Vagina (tissue), 2 donors: Measurements from ENCODE around the gene HSF2BP. TPM values are rescaled to one million over a fixed set of nuclear protein-coding genes. Genes with fewer than 3 reads are reported as not detected.

Experiments used
- DNase-seq, 2 donors: peaks; one replicate each; pipeline ENCODE4 v3.0.0-alpha.2; 2017; ENCODE audit errors: extremely low spot score in 2 of 2
- H3K27ac ChIP-seq: fragments of 200-600 bp; sonication (generic); one replicate; pipeline ENCODE4 v1.5.1; 2019
- H3K27me3 ChIP-seq: fragments of 200-600 bp; sonication (generic); one replicate; pipeline ENCODE4 v1.5.1; 2019
- H3K36me3 ChIP-seq, 2 donors: fragments of 200-600 bp; sonication (generic); one replicate each; pipeline ENCODE4 v1.5.1; 2017 to 2019
- H3K4me1 ChIP-seq: fragments of 200-600 bp; sonication (generic); one replicate; pipeline ENCODE4 v1.5.1; 2019
- H3K4me3 ChIP-seq, 2 donors: fragments of 200-600 bp; sonication (generic); 1 replicate in 1 of 2; 2 replicates in 1 of 2; pipeline ENCODE4 v1.5.1; 2016 to 2019
- H3K9me3 ChIP-seq: fragments of 200-600 bp; sonication (generic); one replicate; pipeline ENCODE4 v1.5.1; 2019
- POLR2A ChIP-seq, 2 donors: fragments of 450-650 bp; IDR thresholded peaks; one replicate each; pipeline ENCODE4 v1.6.1; 2017; ENCODE audit warnings: antibody characterized with exemption in 2 of 2, mild to moderate bottlenecking in 2 of 2, moderate library complexity in 2 of 2
- POLR2AphosphoS5 ChIP-seq, 2 donors: sonication (generic); formaldehyde crosslinking; IDR thresholded peaks; one replicate each; pipeline ENCODE4 v1.9.0; 2017; ENCODE audit warnings: antibody characterized with exemption in 2 of 2, mild to moderate bottlenecking in 2 of 2, low read depth in 1 of 2; ENCODE audit not compliant: insufficient read depth in 1 of 2
- intact Hi-C: fragments of 100-400 bp; cut with DNase I; formaldehyde crosslinking; loops from one replicate; pipeline ENCODE4 v1.15.1; 2023
- total RNA-seq: library from RNA; depleted of rRNA; stranded (reverse); fragments of >200 nt; gene quantifications from one replicate; pipeline ENCODE4 v1.2.3, GENCODE V29; 2016
- TF ChIP-seq, protein P1 (sequence below), 3 experiments: fragments of 450-650 bp in 2 of 3; fragments of 200-600 bp in 1 of 3; sonication (generic) in 1 of 3; IDR thresholded peaks; one replicate each; pipeline ENCODE4 v1.5.1; 2017 to 2019; ENCODE audit warnings: antibody characterized with exemption in 3 of 3, mild to moderate bottlenecking in 2 of 3, moderate library complexity in 2 of 3

The HSF2BP gene
- total RNA-seq, 1 donor from 2014 or later = 2.7 TPM

DNA sequence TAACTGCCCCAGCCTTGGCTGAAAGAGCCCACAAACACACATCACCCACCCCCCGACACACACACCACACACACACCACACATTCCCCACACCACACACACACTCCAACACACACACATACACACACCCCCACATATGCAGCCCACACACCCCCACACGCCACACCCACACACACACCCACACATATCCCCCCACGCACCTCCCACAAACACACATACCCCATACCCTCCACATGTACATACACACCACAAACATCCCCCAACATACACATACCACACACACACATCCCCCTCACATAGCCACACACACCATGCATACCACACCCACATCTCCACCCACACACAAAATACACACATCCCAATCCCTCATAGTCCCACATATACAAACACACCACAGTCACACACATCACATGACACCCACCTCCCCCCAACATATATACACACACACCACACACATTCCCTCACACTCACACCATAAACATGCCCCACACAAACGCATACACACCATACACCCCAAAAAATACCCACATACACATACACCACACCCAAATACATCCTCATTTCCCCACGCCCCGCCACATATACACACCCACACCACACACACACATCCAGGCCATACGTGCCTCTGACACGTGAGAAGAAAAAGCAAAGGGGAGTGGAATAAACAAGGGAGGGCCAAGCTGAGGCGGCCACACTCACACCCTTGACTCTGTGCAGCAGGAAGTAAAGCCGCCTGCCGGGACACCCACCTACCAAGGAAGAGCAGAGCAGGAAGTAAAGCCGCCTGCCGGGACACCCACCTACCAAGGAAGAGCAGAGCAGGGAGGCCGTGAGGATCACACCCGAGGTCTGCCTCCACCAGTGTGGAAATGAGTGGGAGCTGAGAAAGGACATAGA is 53.7 kb downstream of the HSF2BP start:
- H3K27ac ChIP-seq = no peak overlapping the region
- H3K36me3 ChIP-seq = no peaks in the 10 kb centered on the region
- H3K9me3 ChIP-seq = no peaks in the 10 kb centered on the region
- no peak for TF ChIP-seq POLR2AphosphoS5 (IDR thresholded peaks at IDR 0.05; ENCODE audit: insufficient read depth in 1 of 2, low read depth in 1 of 2)
- TF ChIP-seq, protein P1, sequence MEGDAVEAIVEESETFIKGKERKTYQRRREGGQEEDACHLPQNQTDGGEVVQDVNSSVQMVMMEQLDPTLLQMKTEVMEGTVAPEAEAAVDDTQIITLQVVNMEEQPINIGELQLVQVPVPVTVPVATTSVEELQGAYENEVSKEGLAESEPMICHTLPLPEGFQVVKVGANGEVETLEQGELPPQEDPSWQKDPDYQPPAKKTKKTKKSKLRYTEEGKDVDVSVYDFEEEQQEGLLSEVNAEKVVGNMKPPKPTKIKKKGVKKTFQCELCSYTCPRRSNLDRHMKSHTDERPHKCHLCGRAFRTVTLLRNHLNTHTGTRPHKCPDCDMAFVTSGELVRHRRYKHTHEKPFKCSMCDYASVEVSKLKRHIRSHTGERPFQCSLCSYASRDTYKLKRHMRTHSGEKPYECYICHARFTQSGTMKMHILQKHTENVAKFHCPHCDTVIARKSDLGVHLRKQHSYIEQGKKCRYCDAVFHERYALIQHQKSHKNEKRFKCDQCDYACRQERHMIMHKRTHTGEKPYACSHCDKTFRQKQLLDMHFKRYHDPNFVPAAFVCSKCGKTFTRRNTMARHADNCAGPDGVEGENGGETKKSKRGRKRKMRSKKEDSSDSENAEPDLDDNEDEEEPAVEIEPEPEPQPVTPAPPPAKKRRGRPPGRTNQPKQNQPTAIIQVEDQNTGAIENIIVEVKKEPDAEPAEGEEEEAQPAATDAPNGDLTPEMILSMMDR (IDR thresholded peaks at IDR 0.05) = no peak
- no peak for TF ChIP-seq POLR2A (IDR thresholded peaks at IDR 0.05)
- no peak for DNase-seq
- H3K4me1 ChIP-seq = peaks cover 10% of the 10 kb centered on the region
- H3K4me3 ChIP-seq = no peak overlapping the region
- intact Hi-C loops = no loop called here
- no peaks in the 10 kb centered on the region for H3K27me3 ChIP-seq

DNA sequence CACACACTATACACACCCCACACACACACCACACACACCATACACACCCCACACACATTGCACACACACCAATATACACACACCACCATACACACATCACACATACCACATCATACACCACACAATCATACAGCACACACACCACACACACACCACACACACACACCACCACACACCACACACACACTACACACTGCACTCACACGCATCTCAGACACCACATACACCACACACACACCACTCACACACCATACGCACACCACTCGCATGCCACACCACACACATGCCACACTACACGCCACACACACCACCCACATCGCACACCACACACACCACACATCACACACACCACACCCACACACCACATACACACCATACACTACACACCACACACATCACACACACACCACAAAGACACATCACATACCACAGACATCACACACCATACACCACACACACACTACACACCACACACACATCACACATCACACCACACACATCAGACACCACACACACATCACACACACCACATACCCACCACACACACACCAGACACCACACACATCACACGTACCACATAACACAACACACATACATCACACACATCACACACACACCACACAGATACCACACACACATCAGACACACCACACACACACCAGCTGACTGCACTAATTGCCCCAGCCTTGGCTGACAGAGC is 54.6 kb downstream of the HSF2BP start:
- H3K4me1 ChIP-seq = peaks cover 4% of the 10 kb centered on the region
- H3K4me3 ChIP-seq = no peak overlapping the region
- intact Hi-C loops = no loop called here
- TF ChIP-seq POLR2AphosphoS5 (IDR thresholded peaks at IDR 0.05; ENCODE audit: insufficient read depth in 1 of 2, low read depth in 1 of 2) (no peak), POLR2A (IDR thresholded peaks at IDR 0.05) (no peak)
- H3K27ac ChIP-seq = no peak overlapping the region
- no peaks in the 10 kb centered on the region for H3K36me3 ChIP-seq
- DNase-seq = no peak
- H3K9me3 ChIP-seq = no peaks in the 10 kb centered on the region
- no peaks in the 10 kb centered on the region for H3K27me3 ChIP-seq

DNA sequence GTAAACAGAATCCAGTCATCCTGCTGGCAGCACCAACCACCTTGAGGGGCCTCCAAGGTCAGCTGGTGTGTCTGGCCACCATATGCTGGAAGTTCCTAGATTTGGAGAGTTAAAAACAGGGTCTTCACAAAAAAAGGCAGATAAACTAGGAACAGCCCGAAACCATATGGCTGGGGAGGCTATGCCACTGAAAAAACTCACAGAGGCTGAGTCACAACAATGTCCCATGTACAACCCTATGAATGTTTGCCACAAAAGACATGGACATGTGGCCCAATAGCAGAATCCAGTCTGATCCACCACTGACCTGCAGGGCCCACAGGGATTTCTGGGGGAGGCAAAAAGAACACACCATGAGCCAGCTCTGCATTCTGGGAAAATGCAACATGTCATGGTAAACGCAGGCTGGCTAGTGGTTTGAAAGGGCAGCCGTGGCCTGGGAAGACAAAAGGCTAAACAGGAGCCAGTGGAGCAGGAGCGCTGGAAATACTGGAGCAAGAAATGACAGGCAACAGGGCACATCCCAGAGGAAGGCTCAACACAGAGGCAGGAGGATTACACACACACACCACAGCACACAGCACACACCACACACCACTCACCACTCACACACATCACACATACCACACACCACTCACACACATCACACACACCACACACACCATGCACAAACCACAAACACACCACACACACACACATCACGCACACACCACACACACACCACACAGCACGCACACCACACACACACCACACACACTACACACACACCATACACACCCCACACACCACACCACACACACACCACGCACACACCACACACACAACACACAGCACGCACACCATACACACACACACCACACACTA is 55.4 kb downstream of the HSF2BP start:
- Histone ChIP-seq H3K4me1 (no peaks in the 10 kb centered on the region), H3K4me3 (no peak overlapping the region), H3K27ac (no peak overlapping the region), H3K36me3 (no peaks in the 10 kb centered on the region), H3K27me3 (no peaks in the 10 kb centered on the region), H3K9me3 (no peaks in the 10 kb centered on the region)
- intact Hi-C loops = no loop called here
- TF ChIP-seq, protein P1 (IDR thresholded peaks at IDR 0.05) = no peak
- TF ChIP-seq POLR2A (IDR thresholded peaks at IDR 0.05) (no peak), POLR2AphosphoS5 (IDR thresholded peaks at IDR 0.05; ENCODE audit: insufficient read depth in 1 of 2, low read depth in 1 of 2) (no peak)
- no peak for DNase-seq

DNA sequence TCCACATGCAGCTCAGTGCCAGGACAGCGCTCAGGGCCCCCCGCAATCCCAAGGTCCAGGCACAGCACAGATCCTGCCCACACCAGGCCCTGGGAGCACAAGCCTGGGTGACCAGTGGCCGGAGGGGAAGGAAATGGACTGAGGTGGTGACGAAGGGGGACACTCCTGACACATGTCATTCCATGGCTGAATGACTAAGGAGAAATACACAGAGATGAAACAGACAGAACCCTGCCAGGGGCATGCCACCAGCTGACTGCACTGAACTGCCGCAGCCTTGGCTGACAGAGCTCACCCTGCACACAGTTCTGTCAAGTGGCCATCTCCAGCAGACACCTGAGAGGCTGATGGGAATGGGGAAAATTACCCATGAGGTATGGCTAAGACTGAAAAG is 56.1 kb downstream of the HSF2BP start:
- intact Hi-C loops = no loop called here
- TF ChIP-seq POLR2AphosphoS5 (IDR thresholded peaks at IDR 0.05; ENCODE audit: insufficient read depth in 1 of 2, low read depth in 1 of 2) = no peak
- TF ChIP-seq, protein P1 (IDR thresholded peaks at IDR 0.05) = no peak
- TF ChIP-seq POLR2A (IDR thresholded peaks at IDR 0.05) = no peak

More for the DNA sequence above, 56.1 kb downstream of the HSF2BP start:
- H3K36me3 ChIP-seq = no peaks in the 10 kb centered on the region
- no peaks in the 10 kb centered on the region for H3K9me3 ChIP-seq
- no peak overlapping the region for H3K4me3 ChIP-seq
- no peak for DNase-seq
- H3K27me3 ChIP-seq = no peaks in the 10 kb centered on the region
- no peaks in the 10 kb centered on the region for H3K4me1 ChIP-seq
- H3K27ac ChIP-seq = no peak overlapping the region
